ENCODE results near the gene HOXB7.

HOXB7 gene

DNA sequence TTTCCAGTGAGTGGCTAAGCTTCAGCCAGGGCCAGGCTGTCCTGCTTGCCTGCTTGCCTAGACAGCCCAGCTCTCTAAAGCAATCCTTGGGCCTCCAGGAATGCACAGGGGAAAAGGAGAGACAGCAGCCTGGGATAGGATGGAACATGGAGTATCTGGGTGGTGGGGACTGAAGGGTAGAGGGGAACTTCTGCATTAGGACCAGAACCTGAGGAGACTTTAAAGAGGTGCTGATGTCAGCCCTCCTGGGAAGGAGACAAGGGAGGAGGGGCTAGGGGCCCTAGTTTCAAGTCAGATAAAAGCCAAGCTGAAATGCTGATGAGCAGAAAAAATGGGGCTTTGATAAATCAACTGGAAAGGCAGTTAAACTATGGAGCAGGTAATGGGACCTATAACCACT is 1.8 kb downstream of the HOXB7 start:
- TF ChIP-seq, protein P1, sequence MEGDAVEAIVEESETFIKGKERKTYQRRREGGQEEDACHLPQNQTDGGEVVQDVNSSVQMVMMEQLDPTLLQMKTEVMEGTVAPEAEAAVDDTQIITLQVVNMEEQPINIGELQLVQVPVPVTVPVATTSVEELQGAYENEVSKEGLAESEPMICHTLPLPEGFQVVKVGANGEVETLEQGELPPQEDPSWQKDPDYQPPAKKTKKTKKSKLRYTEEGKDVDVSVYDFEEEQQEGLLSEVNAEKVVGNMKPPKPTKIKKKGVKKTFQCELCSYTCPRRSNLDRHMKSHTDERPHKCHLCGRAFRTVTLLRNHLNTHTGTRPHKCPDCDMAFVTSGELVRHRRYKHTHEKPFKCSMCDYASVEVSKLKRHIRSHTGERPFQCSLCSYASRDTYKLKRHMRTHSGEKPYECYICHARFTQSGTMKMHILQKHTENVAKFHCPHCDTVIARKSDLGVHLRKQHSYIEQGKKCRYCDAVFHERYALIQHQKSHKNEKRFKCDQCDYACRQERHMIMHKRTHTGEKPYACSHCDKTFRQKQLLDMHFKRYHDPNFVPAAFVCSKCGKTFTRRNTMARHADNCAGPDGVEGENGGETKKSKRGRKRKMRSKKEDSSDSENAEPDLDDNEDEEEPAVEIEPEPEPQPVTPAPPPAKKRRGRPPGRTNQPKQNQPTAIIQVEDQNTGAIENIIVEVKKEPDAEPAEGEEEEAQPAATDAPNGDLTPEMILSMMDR (IDR thresholded peaks at IDR 0.05; ENCODE audit: low read depth, low read length, missing control alignments) = no peak
- no peak for DNase-seq (ENCODE audit: low read depth)
- in situ Hi-C loops (cut with HindIII; ENCODE audit: low sequenced_read_pairs) = no loop called here
- H3K4me3 ChIP-seq (ENCODE audit: low read depth, low read length) = no peak overlapping the region

DNA sequence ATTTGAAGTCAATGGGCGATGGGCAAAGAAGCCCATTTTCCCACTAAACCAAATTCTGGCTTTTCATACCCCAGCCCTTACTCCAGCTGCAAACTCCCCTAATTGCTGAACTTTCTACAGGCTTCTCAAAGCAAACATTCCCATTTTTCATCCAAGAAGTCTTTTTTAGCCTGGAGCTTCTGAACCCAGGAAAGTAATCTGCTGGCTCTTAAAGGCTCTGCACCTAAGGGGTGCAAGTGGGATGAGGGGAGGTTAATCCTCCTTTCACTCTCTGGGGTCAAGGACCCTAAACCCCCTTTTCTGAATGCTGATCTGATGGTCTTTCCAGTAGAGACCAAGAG is 2.4 kb downstream of the HOXB7 start:
- TF ChIP-seq, protein P1 (IDR thresholded peaks at IDR 0.05; ENCODE audit: low read depth, low read length, missing control alignments) = no peak
- in situ Hi-C loops (cut with HindIII; ENCODE audit: low sequenced_read_pairs) = no loop called here
- no peak for DNase-seq (ENCODE audit: low read depth)
- H3K4me3 ChIP-seq (ENCODE audit: low read depth, low read length) = no peak overlapping the region

DNA sequence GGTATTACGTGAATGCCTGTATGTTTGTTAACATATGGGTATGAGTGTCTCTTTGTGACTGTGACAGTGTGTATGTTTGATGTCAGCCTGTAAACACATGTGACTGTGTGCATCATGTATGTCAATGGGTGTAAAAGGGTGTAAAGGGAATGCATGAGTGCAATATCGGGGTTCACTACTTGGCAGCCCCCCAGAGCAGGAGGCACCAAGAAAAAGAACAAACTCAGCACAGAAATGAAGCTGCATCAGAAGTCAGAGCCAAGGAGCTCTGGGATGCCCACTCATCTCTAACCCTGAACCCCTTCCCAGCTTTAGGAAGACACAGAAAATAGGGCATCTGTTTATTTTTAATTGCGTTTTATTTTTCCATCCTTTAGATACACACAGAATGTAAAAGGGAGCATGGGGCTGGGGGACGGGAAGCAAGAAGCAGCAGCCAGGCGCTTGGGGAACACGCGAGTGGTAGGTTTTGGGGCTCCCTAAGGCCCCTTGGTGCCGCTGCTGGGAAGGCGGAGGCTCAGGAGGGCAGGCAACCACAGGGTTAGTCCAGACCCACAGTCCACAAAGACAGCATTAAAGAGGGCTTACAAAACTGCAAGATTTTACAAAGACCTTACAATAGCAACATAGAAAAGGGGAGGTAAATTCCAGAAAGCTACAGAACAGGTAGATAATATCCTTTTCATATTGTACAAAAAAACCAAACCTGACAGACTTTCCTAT is 3.8 kb downstream of the HOXB7 start:
- no peak for DNase-seq (ENCODE audit: low read depth)
- TF ChIP-seq, protein P1 (IDR thresholded peaks at IDR 0.05; ENCODE audit: low read depth, low read length, missing control alignments) = no peak
- in situ Hi-C loops (cut with HindIII; ENCODE audit: low sequenced_read_pairs) = no loop called here
- H3K4me3 ChIP-seq (ENCODE audit: low read depth, low read length) = no peak overlapping the region

DNA sequence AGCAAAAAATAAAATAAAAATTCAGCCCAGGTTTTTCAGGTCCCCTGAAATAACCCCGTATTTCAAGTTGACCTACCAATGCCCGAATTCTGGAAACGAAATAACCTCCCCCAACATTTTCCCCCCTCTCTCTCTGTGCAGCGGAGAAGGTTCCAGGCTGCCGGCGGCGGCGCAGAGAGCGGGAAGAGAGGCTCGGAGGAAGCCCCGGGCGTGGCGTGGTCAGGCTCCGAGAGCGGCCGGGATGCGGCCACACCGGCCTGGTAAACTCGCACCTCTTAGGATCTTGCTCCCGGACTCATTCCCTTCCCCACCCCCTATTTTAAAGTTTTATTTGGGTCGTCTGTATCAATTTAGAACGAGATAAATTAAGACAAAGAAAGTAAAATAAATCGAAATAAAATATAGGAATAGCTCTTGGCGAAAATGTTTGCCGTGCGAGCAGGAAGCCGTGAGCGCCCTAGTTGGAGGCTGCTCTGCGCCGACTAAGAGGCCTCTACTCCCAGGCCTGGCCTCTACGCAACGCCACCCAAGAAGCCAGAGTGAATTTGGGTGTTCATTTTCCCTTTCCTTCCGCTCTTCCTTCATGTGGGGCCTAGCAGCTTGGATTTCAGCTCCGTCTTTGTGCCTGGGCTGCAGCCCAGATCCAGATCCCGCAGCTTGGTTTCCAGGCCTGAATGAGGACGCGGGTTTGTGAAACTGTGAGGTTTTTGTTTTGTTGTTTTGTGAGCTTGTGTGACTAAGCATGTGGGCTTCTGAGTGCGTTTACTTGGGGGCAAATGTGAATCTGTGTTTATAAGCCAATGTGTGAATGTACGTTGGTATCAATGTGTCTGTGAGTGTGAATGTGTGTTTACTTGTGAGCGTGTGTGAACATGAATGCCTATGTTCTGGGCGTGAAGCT is 4.6 kb downstream of the HOXB7 start:
- no peak for DNase-seq (ENCODE audit: low read depth)
- TF ChIP-seq, protein P1 (IDR thresholded peaks at IDR 0.05; ENCODE audit: low read depth, low read length, missing control alignments) = no peak
- in situ Hi-C loops (cut with HindIII; ENCODE audit: low sequenced_read_pairs) = no loop called here
- H3K4me3 ChIP-seq (ENCODE audit: low read depth, low read length) = no peak overlapping the region

DNA sequence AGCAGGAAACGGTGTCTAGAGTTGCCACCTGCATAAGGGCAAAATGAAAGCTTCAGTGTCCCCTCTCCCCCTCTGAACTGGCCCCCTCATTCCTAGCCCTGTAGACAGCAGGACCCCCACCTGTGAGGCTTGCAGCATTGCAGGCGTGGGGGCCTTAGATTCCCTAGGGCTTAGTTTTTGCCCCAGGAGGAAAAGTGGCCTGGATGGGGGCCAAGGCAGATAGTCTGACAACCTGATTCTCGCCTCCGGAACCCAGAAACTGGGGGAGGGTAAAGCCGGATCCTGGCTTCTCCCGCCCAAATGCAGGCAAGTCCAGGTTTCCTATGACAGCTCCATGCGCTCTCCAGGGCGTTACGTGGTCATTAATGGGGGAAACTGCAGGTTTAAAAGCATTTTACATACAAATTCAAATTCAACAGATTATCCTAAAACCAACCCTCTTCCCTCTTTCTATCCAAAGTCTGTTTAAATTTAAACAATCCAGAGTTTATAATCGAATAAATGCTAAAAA is 5.4 kb downstream of the HOXB7 start:
- H3K4me3 ChIP-seq (ENCODE audit: low read depth, low read length) = no peak overlapping the region
- DNase-seq (ENCODE audit: low read depth) = no peak
- in situ Hi-C loops (cut with HindIII; ENCODE audit: low sequenced_read_pairs) = no loop called here
- TF ChIP-seq, protein P1 (IDR thresholded peaks at IDR 0.05; ENCODE audit: low read depth, low read length, missing control alignments) = no peak

DNA sequence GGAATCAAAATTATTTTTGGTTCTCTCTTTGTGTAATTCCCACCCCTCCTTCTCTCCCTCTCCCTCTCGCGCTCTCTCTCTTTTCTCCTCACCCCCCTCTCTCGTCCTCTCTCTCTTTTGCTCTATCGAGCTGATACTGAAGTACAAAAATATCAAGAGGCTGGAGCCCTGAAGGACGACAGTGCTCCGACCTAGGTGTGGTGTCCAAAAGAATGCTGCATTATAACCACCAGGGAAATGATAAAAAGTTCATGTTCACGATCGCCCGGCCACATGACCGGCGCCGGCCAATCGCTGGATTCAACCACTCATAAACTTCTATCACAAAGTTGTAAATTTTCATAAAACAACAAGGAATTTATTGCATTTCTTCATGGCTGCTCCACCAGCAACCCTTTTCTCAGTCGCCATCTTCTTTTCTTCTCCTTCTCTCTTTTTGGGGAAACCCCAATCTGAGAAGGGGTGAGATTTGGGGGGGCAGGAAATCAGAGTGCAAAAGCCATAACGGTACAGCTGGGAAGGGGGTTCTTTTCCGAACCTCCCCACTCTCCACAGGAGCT is 6.0 kb downstream of the HOXB7 start, which contains the start of gene HOXB6:
Gene HOXB6 (minus strand): TSS at position 217 of the 560 bp plus-strand sequence. CDS start 6,836 bp downstream, outside the sequence.
- no peak for DNase-seq (ENCODE audit: low read depth)
- H3K4me3 ChIP-seq (ENCODE audit: low read depth, low read length) = no peak within 1 kb of the TSS
- TF ChIP-seq, protein P1 (IDR thresholded peaks at IDR 0.05; ENCODE audit: low read depth, low read length, missing control alignments) = no peak

More for the DNA sequence above, 6.0 kb downstream of the HOXB7 start, which contains the start of gene HOXB6:
- in situ Hi-C loops (cut with HindIII; ENCODE audit: low sequenced_read_pairs) = no loop called here
